GM21526 (cell line): ENCODE measurements around the gene CLASP2.
"Not testable (repeated sequence)": the region's sequence is repeated elsewhere in the genome, so short reads cannot be mapped to it uniquely, and the experiment has no call there.

Experiments used
- ATAC-seq: cut with Tn5 transposase; IDR thresholded peaks from one replicate; pipeline ENCODE4 v1.9.1; 2021; ENCODE audit warnings: moderate library complexity; ENCODE audit not compliant: unreplicated experiment, low FRiP score

The CLASP2 gene

GRCh38 chr3:33717866-33718594 is at the start of gene CLASP2:
Gene CLASP2 (minus strand): TSS chr3:33718254. CDS start chr3:33718002, 252 bp downstream.
- ATAC-seq: peak; percentile 95

- no peak for ATAC-seq
Measured at GRCh38 chr3:33758864-33759263, 40.8 kb upstream of the CLASP2 start.

- ATAC-seq: no peak
Measured at GRCh38 chr3:33758281-33758680, 40.2 kb upstream of the CLASP2 start.

GRCh38 chr3:33754391-33754790 is 36.3 kb upstream of the CLASP2 start:
- ATAC-seq: not testable (repeated sequence)

- ATAC-seq: no peak
Measured at GRCh38 chr3:33751336-33751735, 33.3 kb upstream of the CLASP2 start.

- no peak for ATAC-seq
Measured at GRCh38 chr3:33750211-33750548, 32.1 kb upstream of the CLASP2 start.

- ATAC-seq: no peak
Measured at GRCh38 chr3:33749546-33750210, 31.6 kb upstream of the CLASP2 start.

- peak; percentile 76 for ATAC-seq
Measured at GRCh38 chr3:33746416-33747116, 28.5 kb upstream of the CLASP2 start.

- no peak for ATAC-seq
Measured at GRCh38 chr3:33737146-33737545, 19.1 kb upstream of the CLASP2 start.

- no peak for ATAC-seq
Measured at GRCh38 chr3:33732394-33732793, 14.3 kb upstream of the CLASP2 start.

- no peak for ATAC-seq
Measured at GRCh38 chr3:33729993-33730392, 11.9 kb upstream of the CLASP2 start.

GRCh38 chr3:33724256-33724655 is 6.2 kb upstream of the CLASP2 start:
- no peak for ATAC-seq

GRCh38 chr3:33722626-33723370 is 4.7 kb upstream of the CLASP2 start:
- ATAC-seq: no peak

- ATAC-seq: no peak
Measured at GRCh38 chr3:33722191-33722590, 4.1 kb upstream of the CLASP2 start.

- ATAC-seq: no peak
Measured at GRCh38 chr3:33718595-33718907, 497 bp upstream of the CLASP2 start.

GRCh38 chr3:33717616-33717865 is 513 bp downstream of the CLASP2 start:
- ATAC-seq: peak; percentile 65

GRCh38 chr3:33716227-33716626 is 1.8 kb downstream of the CLASP2 start:
- no peak for ATAC-seq

- no peak for ATAC-seq
Measured at GRCh38 chr3:33711100-33711499, 7.0 kb downstream of the CLASP2 start.

GRCh38 chr3:33706056-33706455 is 12.0 kb downstream of the CLASP2 start:
- no peak for ATAC-seq

- no peak for ATAC-seq
Measured at GRCh38 chr3:33704891-33705290, 13.2 kb downstream of the CLASP2 start.

- ATAC-seq: no peak
Measured at GRCh38 chr3:33699275-33699674, 18.8 kb downstream of the CLASP2 start.
